Kidney (tissue), 14 donors: Measurements from ENCODE around the gene SHROOM2. TPM values are rescaled to one million over a fixed set of nuclear protein-coding genes. Genes with fewer than 3 reads are reported as not detected.

Source experiments
- DNase-seq, 5 donors: peaks; one replicate each; pipeline ENCODE4 v3.0.0-alpha.2; 2013 to 2020
- FAIRE-seq: peaks from 2 replicates; lab custom pipeline; 2012; peaks lifted over from hg19 to GRCh38; lab: Jason Lieb, UNC
- H3K27ac ChIP-seq, 2 donors: one replicate each; pipeline ENCODE4 v1.7.0; 2013; ENCODE audit warnings: low read depth in 2 of 2, low read length in 2 of 2, inconsistent platforms in 1 of 2
- H3K27me3 ChIP-seq: one replicate; pipeline ENCODE4 v1.7.1; 2013; ENCODE audit warnings: low read length, inconsistent platforms; ENCODE audit not compliant: control insufficient read depth, insufficient read depth
- H3K36me3 ChIP-seq, 3 donors: one replicate each; pipeline versions ENCODE4 v1.7.0 to v1.7.1; 2013; ENCODE audit warnings: low read length in 3 of 3, control low read depth in 1 of 3, inconsistent platforms in 1 of 3; ENCODE audit not compliant: insufficient read depth in 3 of 3, control insufficient read depth in 2 of 3
- H3K4me1 ChIP-seq, 3 donors: one replicate each; pipeline versions ENCODE4 v1.7.0 to v1.7.1; 2013; ENCODE audit warnings: low read length in 3 of 3, inconsistent platforms in 1 of 3, low read depth in 1 of 3; ENCODE audit not compliant: control insufficient read depth in 2 of 3, insufficient read depth in 2 of 3
- H3K4me3 ChIP-seq, 3 donors: one replicate each; pipeline versions ENCODE4 v1.7.0 to v1.8.1; 2013; ENCODE audit warnings: low read length in 3 of 3, control low read depth in 1 of 3, inconsistent platforms in 1 of 3
- H3K9ac ChIP-seq, 3 donors: one replicate each; pipeline versions ENCODE4 v1.7.0 to v1.7.1; 2013; ENCODE audit warnings: low read length in 3 of 3, control low read depth in 1 of 3, inconsistent platforms in 1 of 3
- H3K9me3 ChIP-seq, 3 donors: one replicate each; pipeline versions ENCODE4 v1.7.0 to v1.7.1; 2013; ENCODE audit warnings: low read length in 3 of 3, control low read depth in 1 of 3, inconsistent platforms in 1 of 3; ENCODE audit not compliant: control insufficient read depth in 2 of 3, insufficient read depth in 1 of 3
- intact Hi-C: fragments of 100-400 bp; cut with DNase I; formaldehyde crosslinking; loops from one replicate; pipeline ENCODE4 v1.11.1; 2022
- polyA plus RNA-seq: library from polyadenylated mRNA; stranded (reverse); fragments of 350-450 nt; fragmentation: Illumina TruSeq; extraction: RNeasy Lipid Tissue Mini Kit (QIAGEN cat#74804); gene quantifications from one replicate; pipeline ENCODE4 v1.2.3, GENCODE V29; 2014; ENCODE audit warnings: low read depth, low replicate concordance; ENCODE audit not compliant: insufficient read depth
- total RNA-seq: library from RNA; stranded (reverse); fragmentation: NEBNext Ultra II Directional; extraction: Animal tissue kit (Norgen Biotek cat#: 25700); gene quantifications from one replicate; pipeline ENCODE4 v1.2.1, GENCODE V29; 2021
- TF ChIP-seq, protein P1 (sequence below): IDR thresholded peaks from 3 replicates; pipeline ENCODE4 v1.5.1; 2012; ENCODE audit warnings: mild to moderate bottlenecking, moderate library complexity, borderline replicate concordance; ENCODE audit not compliant: insufficient read depth; ENCODE audit errors: extremely low read depth
- donor health status: control.
- donor health status: control.
- donor health status: control.
- donor health status: control.
- donor health status: control.
- donor health status: DM: yes; HTN: yes; CAD: no.
- donor health status: Normal renal cell carcinoma (clear cell type).

SHROOM2 gene
- total and polyA plus RNA-seq, 2 donors from 2014 or later: 3.5 to 11.8 TPM

DNA sequence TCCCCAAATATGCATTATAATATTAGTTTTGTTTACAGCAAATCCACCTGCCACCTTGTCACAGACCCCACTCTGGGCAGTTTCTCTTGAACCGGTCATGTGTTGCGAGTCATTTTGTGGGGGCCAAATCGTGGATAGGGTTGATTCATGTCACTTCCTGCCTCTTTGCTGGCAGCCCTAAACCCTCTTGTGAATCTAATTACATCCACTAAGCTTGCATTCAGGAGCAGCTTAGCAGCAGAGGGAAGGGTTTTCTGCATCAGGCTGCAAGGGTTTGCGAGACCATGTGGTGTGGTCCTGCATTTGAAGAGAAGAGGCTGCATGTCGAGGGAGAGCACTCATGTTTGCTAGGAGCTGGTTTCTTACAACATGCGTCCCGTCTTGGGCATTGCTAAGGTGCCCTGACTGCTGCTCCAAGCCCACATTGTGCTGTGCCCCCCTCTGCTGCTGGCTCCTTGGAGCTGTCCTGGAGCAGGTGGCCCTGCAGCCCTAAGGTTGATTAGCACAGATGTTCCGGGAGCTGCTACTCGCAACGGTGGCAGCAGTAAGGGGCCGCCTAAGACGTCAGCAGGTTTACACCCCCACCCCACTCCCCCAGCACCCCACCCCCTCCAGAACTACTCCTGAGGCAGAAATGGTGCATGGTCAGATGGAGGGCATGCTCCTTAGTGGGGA, 92.1 kb downstream of the SHROOM2 start:
- FAIRE-seq (no peak), DNase-seq (no peak)
- Histone ChIP-seq H3K9ac (no peak overlapping the region), H3K9me3 (no peaks in the 10 kb centered on the region), H3K27ac (no peak overlapping the region), H3K4me3 (no peak overlapping the region), H3K36me3 (no peaks in the 10 kb centered on the region), H3K27me3 (peaks cover 2% of the 10 kb centered on the region), H3K4me1 (peaks cover 0 to 1% (median 0%) of the 10 kb centered on the region in 3 donors)
- intact Hi-C loops: no loop called here
- TF ChIP-seq, protein P1, sequence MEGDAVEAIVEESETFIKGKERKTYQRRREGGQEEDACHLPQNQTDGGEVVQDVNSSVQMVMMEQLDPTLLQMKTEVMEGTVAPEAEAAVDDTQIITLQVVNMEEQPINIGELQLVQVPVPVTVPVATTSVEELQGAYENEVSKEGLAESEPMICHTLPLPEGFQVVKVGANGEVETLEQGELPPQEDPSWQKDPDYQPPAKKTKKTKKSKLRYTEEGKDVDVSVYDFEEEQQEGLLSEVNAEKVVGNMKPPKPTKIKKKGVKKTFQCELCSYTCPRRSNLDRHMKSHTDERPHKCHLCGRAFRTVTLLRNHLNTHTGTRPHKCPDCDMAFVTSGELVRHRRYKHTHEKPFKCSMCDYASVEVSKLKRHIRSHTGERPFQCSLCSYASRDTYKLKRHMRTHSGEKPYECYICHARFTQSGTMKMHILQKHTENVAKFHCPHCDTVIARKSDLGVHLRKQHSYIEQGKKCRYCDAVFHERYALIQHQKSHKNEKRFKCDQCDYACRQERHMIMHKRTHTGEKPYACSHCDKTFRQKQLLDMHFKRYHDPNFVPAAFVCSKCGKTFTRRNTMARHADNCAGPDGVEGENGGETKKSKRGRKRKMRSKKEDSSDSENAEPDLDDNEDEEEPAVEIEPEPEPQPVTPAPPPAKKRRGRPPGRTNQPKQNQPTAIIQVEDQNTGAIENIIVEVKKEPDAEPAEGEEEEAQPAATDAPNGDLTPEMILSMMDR: no peak

- H3K9me3 ChIP-seq: no peaks in the 10 kb centered on the region
- H3K9ac ChIP-seq: no peak overlapping the region
- intact Hi-C loops: no loop called here
- DNase-seq (no peak), FAIRE-seq (no peak)
- no peak overlapping the region for H3K4me3 ChIP-seq
- no peaks in the 10 kb centered on the region for H3K36me3 ChIP-seq
- TF ChIP-seq, protein P1: no peak
- H3K27me3 ChIP-seq: peaks cover 2% of the 10 kb centered on the region
- no peak overlapping the region for H3K27ac ChIP-seq
- peaks cover 0 to 3% (median 0%) of the 10 kb centered on the region in 3 donors for H3K4me1 ChIP-seq
Measured at GRCh38 chrX:9880237-9880636, 94.0 kb downstream of the SHROOM2 start.

DNA sequence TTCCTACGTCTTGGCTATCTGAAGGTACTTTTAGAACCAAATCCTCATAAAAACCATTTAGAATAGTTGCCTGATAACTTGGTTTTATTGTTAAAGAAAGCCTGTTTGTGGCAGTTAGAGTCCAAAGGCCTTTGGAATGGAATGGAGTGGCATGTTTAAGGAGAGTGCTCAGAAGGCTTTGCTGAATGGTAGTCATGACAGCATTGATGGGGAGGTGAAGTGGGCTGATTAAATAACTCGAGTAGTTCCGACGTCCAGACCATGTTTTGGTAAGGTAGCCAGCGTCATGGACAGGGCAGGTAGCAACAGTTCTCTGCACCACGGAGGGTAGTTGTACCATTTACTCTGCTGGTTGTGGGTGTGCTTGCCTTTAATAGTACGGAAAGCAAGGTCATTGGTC, 94.6 kb downstream of the SHROOM2 start:
- FAIRE-seq: no peak
- no peaks in the 10 kb centered on the region for H3K36me3 ChIP-seq
- no peak overlapping the region for H3K27ac ChIP-seq
- peaks cover 2% of the 10 kb centered on the region for H3K27me3 ChIP-seq
- peaks cover 0 to 3% (median 0%) of the 10 kb centered on the region in 3 donors for H3K4me1 ChIP-seq
- TF ChIP-seq, protein P1: no peak
- H3K9ac ChIP-seq: no peak overlapping the region
- intact Hi-C loops: no loop called here
- no peaks in the 10 kb centered on the region for H3K9me3 ChIP-seq
- no peak for DNase-seq
- no peak overlapping the region for H3K4me3 ChIP-seq
